Smooth muscle cell (in vitro differentiated cells): Measurements from ENCODE around the gene COG7. TPM values are rescaled to one million over a fixed set of nuclear protein-coding genes. Genes with fewer than 3 reads are reported as not detected.

Experiments
- DNase-seq: peaks from one replicate; lab custom pipeline; 2025; ENCODE audit not compliant: unreplicated experiment; lab: John Stamatoyannopoulos, UW
- H2AFZ ChIP-seq: fragments of 200-600 bp; sonication (generic); 2 replicates; pipeline ENCODE4 v1.6.0; 2016; ENCODE audit warnings: antibody characterized with exemption, low read depth, mild to moderate bottlenecking
- H3F3A ChIP-seq: fragments of 200-600 bp; sonication (generic); 2 replicates; pipeline ENCODE4 v1.6.0; 2017; ENCODE audit warnings: antibody characterized with exemption, low read depth
- H3K27ac ChIP-seq: fragments of 200-600 bp; sonication (generic); 2 replicates; pipeline ENCODE4 v1.5.1; 2016; ENCODE audit warnings: low read depth, mild to moderate bottlenecking
- H3K27me3 ChIP-seq: fragments of 200-600 bp; sonication (generic); 2 replicates; pipeline ENCODE4 v1.6.1; 2016; ENCODE audit warnings: low read depth, mild to moderate bottlenecking
- H3K36me3 ChIP-seq: fragments of 200-600 bp; sonication (generic); 2 replicates; pipeline ENCODE4 v1.5.1; 2016; ENCODE audit warnings: low read depth
- H3K4me1 ChIP-seq: fragments of 200-600 bp; sonication (generic); 2 replicates; pipeline ENCODE4 v1.5.1; 2016; ENCODE audit warnings: low read depth
- H3K4me2 ChIP-seq: fragments of 200-600 bp; sonication (generic); 2 replicates; pipeline ENCODE4 v1.6.0; 2016; ENCODE audit warnings: mild to moderate bottlenecking
- H3K4me3 ChIP-seq: fragments of 200-600 bp; sonication (generic); 2 replicates; pipeline ENCODE4 v1.5.1; 2016; ENCODE audit warnings: mild to moderate bottlenecking
- H3K79me2 ChIP-seq: fragments of 200-600 bp; sonication (generic); 2 replicates; pipeline ENCODE4 v1.6.0; 2016; ENCODE audit warnings: low read depth, mild to moderate bottlenecking
- H3K9ac ChIP-seq: fragments of 200-600 bp; sonication (generic); 2 replicates; pipeline ENCODE4 v1.6.0; 2016; ENCODE audit warnings: low read depth
- H3K9me3 ChIP-seq: fragments of 200-600 bp; sonication (generic); replicated peaks from 2 replicates; pipeline ENCODE4 v1.5.1; 2016; ENCODE audit warnings: low read depth
- H4K20me1 ChIP-seq: fragments of 200-600 bp; sonication (generic); 2 replicates; pipeline ENCODE4 v1.6.0; 2016; ENCODE audit warnings: low read depth
- CTCF ChIP-seq: fragments of 200-600 bp; sonication (generic); IDR thresholded peaks from 2 replicates; pipeline ENCODE4 v1.5.1; 2017; ENCODE audit warnings: borderline replicate concordance, mild to moderate bottlenecking, antibody characterized with exemption; ENCODE audit not compliant: insufficient read depth, poor library complexity, severe bottlenecking
- WGBS: methylation state at CpG from one replicate; pipeline ENCODE4 v1.1.7; 2016; ENCODE audit warnings: low lambda C conversion rate; 5-methylcytosine and 5-hydroxymethylcytosine counted together
- polyA plus RNA-seq: library from polyadenylated mRNA; unstranded; fragments of >200 nt; fragmentation: Nextera tagmentation; extraction: Ambion mirVana; gene quantifications from 2 replicates; pipeline ENCODE4 v1.2.1, GENCODE V29; 2016
- total RNA-seq: library from RNA; depleted of rRNA; stranded (reverse); fragments of >200 nt; gene quantifications from 2 replicates; pipeline ENCODE4 v1.2.3, GENCODE V29; 2014

COG7 gene
- total and polyA plus RNA-seq, 2 experiments from 2014 or later: 17.2 to 17.6 TPM

- no peaks in the 10 kb centered on the region for H3K27me3 ChIP-seq
- no peak overlapping the region for H3K4me2 ChIP-seq
- H3K4me3 ChIP-seq: no peak overlapping the region
- H2AFZ ChIP-seq: no peak overlapping the region
- H4K20me1 ChIP-seq: no peaks in the 10 kb centered on the region
- H3K4me1 ChIP-seq: no peaks in the 10 kb centered on the region
- no peaks in the 10 kb centered on the region for H3F3A ChIP-seq
- H3K79me2 ChIP-seq: no peaks in the 10 kb centered on the region
- DNase-seq: no peak
- H3K9me3 ChIP-seq: no peaks in the 10 kb centered on the region
- no peak overlapping the region for H3K27ac ChIP-seq
- no peak for TF ChIP-seq CTCF
- no peaks in the 10 kb centered on the region for H3K36me3 ChIP-seq
- no peak overlapping the region for H3K9ac ChIP-seq
- 88% methylated on average over 11 of the region's 11 CpGs for WGBS
Measured at GRCh38 chr16:23362460-23363317, 90.3 kb downstream of the COG7 start.

DNA sequence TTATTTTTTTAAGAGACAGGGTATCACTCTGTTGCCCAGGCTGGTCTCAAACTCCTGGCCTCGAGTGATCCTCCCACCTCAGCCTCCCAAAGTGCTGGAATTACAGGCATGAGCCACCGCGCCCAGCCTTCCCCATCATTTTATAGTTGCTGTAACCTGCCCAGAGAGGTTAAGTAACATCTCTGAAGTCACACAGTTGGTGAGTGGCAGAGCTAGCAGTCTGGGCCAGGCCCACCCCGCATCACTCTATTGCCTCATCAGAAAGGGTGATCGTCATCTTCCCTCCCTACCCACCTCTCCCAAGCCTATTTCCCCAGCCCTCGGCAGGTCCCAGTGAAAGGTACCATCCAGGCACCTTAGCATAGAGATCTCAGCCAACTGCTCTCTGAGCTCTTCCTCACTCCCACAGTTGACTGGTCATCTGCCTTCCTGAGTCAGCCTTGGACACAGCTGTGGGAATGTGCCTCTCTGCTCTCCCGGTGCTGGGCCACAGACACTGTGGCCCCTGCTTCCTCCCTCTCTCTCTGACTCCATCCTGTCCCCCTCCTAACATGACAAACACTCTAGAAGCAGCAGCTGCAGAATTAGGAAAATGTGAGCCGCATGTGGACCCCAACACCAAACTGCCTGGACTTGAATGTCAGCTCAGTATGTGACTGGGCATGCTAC, 93.8 kb downstream of the COG7 start:
- H3K9ac ChIP-seq: no peak overlapping the region
- no peaks in the 10 kb centered on the region for H3K79me2 ChIP-seq
- H3F3A ChIP-seq: no peaks in the 10 kb centered on the region
- no peaks in the 10 kb centered on the region for H3K27me3 ChIP-seq
- TF ChIP-seq CTCF: no peak
- DNase-seq: no peak
- H4K20me1 ChIP-seq: no peaks in the 10 kb centered on the region
- no peak overlapping the region for H3K27ac ChIP-seq
- no peaks in the 10 kb centered on the region for H3K4me1 ChIP-seq
- H3K9me3 ChIP-seq: no peaks in the 10 kb centered on the region
- no peak overlapping the region for H2AFZ ChIP-seq
- no peak overlapping the region for H3K4me2 ChIP-seq
- H3K4me3 ChIP-seq: no peak overlapping the region
- WGBS: 83% methylated on average over 8 of the region's 8 CpGs
- no peaks in the 10 kb centered on the region for H3K36me3 ChIP-seq

DNA sequence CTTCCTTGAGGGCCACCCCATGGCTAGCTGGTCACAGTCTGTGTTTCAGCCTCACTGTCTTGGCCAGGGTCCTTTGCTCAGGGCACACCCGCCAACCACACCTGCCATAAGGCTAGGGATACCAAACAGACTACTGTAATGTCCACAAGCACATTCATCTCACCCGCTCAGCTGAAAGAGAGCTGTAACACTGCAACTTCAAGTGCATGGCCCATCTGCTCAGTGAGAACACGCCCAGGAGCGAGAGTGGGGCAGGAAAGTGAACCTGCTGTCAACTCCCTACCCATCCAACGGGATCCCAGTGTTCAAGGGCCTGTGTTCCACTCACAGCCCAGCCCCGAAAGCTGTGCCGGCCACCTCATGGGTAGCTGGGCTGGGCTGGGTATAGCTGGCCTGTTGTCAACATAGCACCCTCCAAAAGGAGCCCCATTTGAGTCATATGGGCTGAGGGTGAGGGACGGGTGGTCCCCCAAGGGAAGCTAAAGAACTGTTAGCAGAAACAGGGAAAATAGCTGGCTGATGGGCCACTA, 95.2 kb downstream of the COG7 start:
- TF ChIP-seq CTCF: no peak
- Histone ChIP-seq H4K20me1 (no peaks in the 10 kb centered on the region), H3K4me1 (no peaks in the 10 kb centered on the region), H3K27ac (no peak overlapping the region), H3K36me3 (no peaks in the 10 kb centered on the region), H2AFZ (no peak overlapping the region), H3F3A (no peaks in the 10 kb centered on the region), H3K4me2 (no peak overlapping the region), H3K4me3 (no peak overlapping the region), H3K79me2 (no peaks in the 10 kb centered on the region), H3K9me3 (no peaks in the 10 kb centered on the region), H3K27me3 (no peaks in the 10 kb centered on the region), H3K9ac (no peak overlapping the region)
- DNase-seq: no peak
- WGBS: 83% methylated on average over 8 of the region's 8 CpGs
